Fibroblast of lung (primary cell): ENCODE measurements around the gene WWC1. TPM values are rescaled to one million over a fixed set of nuclear protein-coding genes. Genes with fewer than 3 reads are reported as not detected.
"Not testable (repeated sequence)": the region's sequence is repeated elsewhere in the genome, so short reads cannot be mapped to it uniquely, and the experiment has no call there.

Experiments used
- DNase-seq, 2 donors: peaks; one replicate each; pipeline versions ENCODE4 v3.0.0 to v3.0.0-alpha.2; 2010; ENCODE audit warnings: low read depth in 2 of 2
- H2AFZ ChIP-seq: 2 replicates; pipeline ENCODE4 v1.5.1; 2012; ENCODE audit warnings: low read length, control low read depth, inconsistent platforms
- H3K27ac ChIP-seq: 2 replicates; pipeline ENCODE4 v1.5.1; 2011; ENCODE audit warnings: low read length, control low read depth; ENCODE audit not compliant: insufficient read depth
- H3K27me3 ChIP-seq: 2 replicates; pipeline ENCODE4 v1.5.1; 2011; ENCODE audit warnings: mild to moderate bottlenecking, low read length; ENCODE audit not compliant: control insufficient read depth, insufficient read depth
- H3K36me3 ChIP-seq: 2 replicates; pipeline ENCODE4 v1.5.1; 2011; ENCODE audit warnings: low read length; ENCODE audit not compliant: control insufficient read depth, insufficient read depth
- H3K4me1 ChIP-seq: 2 replicates; pipeline ENCODE4 v1.5.1; 2011; ENCODE audit warnings: low read length; ENCODE audit not compliant: control insufficient read depth, insufficient read depth; ENCODE audit errors: extremely low read depth
- H3K4me2 ChIP-seq: 2 replicates; pipeline ENCODE4 v1.5.1; 2011; ENCODE audit warnings: low read length, control low read depth; ENCODE audit not compliant: insufficient read depth; ENCODE audit errors: extremely low read depth
- H3K4me3 ChIP-seq, 4 experiments: fragments of 200-600 bp in 1 of 4; sonication (generic) in 1 of 4; replicated peaks in 1 of 4; 2 replicates each; pipeline ENCODE4 v1.5.1; 2011 to 2016; ENCODE audit warnings: low read length in 4 of 4, low read depth in 3 of 4, mild to moderate bottlenecking in 3 of 4, control low read depth in 2 of 4, inconsistent platforms in 1 of 4, mixed read lengths in 1 of 4; ENCODE audit not compliant: insufficient read depth in 1 of 4; ENCODE audit errors: control extremely low read depth in 1 of 4
- H3K79me2 ChIP-seq: 2 replicates; pipeline ENCODE4 v1.5.1; 2012; ENCODE audit warnings: mild to moderate bottlenecking, low read length, inconsistent platforms; ENCODE audit not compliant: control insufficient read depth, insufficient read depth
- H3K9ac ChIP-seq: 2 replicates; pipeline ENCODE4 v1.5.1; 2011; ENCODE audit warnings: mild to moderate bottlenecking, low read length, control low read depth; ENCODE audit not compliant: insufficient read depth
- H3K9me3 ChIP-seq: 2 replicates; pipeline ENCODE4 v1.5.1; 2012; ENCODE audit warnings: low read depth, low read length; ENCODE audit not compliant: control insufficient read depth, insufficient read depth
- H4K20me1 ChIP-seq: 2 replicates; pipeline ENCODE4 v1.5.1; 2011; ENCODE audit warnings: low read length; ENCODE audit not compliant: control insufficient read depth, insufficient read depth; ENCODE audit errors: extremely low read depth
- EZH2 ChIP-seq: IDR thresholded peaks from 2 replicates; pipeline ENCODE4 v1.5.1; 2012; ENCODE audit warnings: low read length, control low read depth, mild to moderate bottlenecking; ENCODE audit errors: missing control alignments
- polyA plus RNA-seq, 2 donors: library from polyadenylated mRNA; depleted of rRNA in 1 of 2; stranded (reverse) in 1 of 2; unstranded in 1 of 2; fragments of >200 nt; gene quantifications; 2 replicates each; pipeline ENCODE4 v1.2.1, GENCODE V29; 2011 to 2012; ENCODE audit warnings: missing spikeins in 1 of 2
- total RNA-seq: library from RNA; depleted of rRNA; stranded (reverse); fragments of >200 nt; gene quantifications from 2 replicates; pipeline ENCODE4 v1.2.1, GENCODE V29; 2014
- TF ChIP-seq, protein P1 (sequence below), 2 donors: IDR thresholded peaks in 1 of 2; conservative IDR thresholded peaks in 1 of 2; 1 replicate in 1 of 2; 2 replicates in 1 of 2; pipeline ENCODE4 v1.5.1; 2011 to 2012; ENCODE audit warnings: low read length in 2 of 2, control low read depth in 1 of 2, inconsistent platforms in 1 of 2, low read depth in 1 of 2, mild to moderate bottlenecking in 1 of 2

WWC1 gene
- total and polyA plus RNA-seq, 2 donors (not counting 1 experiment from before 2014, with no cell fraction given) = 2.5 to 3.2 TPM

DNA sequence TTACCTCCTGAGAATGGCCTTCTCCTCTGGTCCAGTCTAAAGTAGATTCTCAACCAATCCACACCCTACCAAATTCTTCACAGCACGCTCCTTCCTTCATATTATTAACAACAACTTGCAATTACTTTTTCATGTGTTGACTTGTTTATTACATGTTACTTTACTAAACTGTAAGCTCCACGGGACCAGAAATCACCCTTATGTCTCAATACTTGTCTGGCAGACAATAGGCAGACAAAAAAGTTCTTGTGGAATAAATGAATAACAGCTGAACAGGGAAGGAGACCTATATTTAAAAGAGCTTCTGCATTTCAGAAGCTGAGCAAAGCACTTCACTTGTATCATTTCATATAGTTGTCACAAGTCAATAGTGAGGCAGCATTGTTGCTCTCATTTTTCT, 5.7 kb upstream of the WWC1 start:
- H3K9me3 ChIP-seq = no peaks in the 10 kb centered on the region
- no peaks in the 10 kb centered on the region for H3K4me1 ChIP-seq
- no peak overlapping the region for H3K4me3 ChIP-seq
- no peak overlapping the region for H3K4me2 ChIP-seq
- no peaks in the 10 kb centered on the region for H3K79me2 ChIP-seq
- H3K9ac ChIP-seq = no peak overlapping the region
- H3K27me3 ChIP-seq = peaks cover 8% of the 10 kb centered on the region
- no peaks in the 10 kb centered on the region for H3K36me3 ChIP-seq
- H3K27ac ChIP-seq = no peak overlapping the region
- H4K20me1 ChIP-seq = no peaks in the 10 kb centered on the region
- no peak overlapping the region for H2AFZ ChIP-seq
- TF ChIP-seq, protein P1, sequence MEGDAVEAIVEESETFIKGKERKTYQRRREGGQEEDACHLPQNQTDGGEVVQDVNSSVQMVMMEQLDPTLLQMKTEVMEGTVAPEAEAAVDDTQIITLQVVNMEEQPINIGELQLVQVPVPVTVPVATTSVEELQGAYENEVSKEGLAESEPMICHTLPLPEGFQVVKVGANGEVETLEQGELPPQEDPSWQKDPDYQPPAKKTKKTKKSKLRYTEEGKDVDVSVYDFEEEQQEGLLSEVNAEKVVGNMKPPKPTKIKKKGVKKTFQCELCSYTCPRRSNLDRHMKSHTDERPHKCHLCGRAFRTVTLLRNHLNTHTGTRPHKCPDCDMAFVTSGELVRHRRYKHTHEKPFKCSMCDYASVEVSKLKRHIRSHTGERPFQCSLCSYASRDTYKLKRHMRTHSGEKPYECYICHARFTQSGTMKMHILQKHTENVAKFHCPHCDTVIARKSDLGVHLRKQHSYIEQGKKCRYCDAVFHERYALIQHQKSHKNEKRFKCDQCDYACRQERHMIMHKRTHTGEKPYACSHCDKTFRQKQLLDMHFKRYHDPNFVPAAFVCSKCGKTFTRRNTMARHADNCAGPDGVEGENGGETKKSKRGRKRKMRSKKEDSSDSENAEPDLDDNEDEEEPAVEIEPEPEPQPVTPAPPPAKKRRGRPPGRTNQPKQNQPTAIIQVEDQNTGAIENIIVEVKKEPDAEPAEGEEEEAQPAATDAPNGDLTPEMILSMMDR (conservative IDR thresholded peaks at IDR 0.05 in 1 of 2, IDR thresholded peaks at IDR 0.05 in 1 of 2; ENCODE audit: low read depth in 1 of 2, low read length in 2 of 2) = no peak
- no peak for TF ChIP-seq EZH2
- no peak for DNase-seq

DNA sequence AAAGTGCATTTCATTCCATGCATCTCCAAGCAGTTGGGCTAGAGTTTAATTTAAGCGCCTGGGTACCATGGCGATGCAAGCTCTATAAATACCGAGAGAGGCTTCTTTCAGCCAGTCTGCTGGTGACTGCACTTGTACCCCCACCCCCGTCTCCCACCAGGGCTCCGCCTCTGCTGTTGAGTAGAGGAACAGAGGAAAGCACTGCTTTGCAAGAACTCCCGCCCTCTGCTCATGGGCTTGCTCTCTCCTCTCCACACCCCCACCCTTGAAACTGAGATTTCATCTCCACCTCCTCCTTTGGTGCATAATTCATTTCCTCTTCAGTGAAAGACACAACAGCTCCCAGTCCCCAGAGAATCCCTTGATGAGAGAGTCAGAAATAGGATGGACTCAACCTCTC, 5.1 kb upstream of the WWC1 start:
- DNase-seq = no peak

DNA sequence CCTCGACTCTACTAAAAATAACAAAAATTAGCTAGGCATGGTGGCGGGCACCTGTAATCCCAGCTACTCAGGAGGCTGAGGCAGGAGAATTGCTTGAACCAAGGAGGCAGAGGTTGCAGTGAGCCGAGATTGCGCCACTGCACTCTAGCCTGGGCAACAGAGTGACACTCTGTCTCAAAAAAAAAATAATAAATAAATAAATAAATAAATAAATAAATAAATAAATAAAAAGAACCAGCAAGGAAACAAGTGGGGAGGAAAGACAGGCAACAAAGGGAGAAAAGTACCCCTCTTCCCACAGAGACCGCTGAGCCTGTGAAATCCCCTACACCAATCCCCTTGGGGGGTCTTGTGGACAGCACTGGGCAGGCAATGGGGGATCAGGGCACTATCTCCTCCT, 4.6 kb upstream of the WWC1 start:
- not testable (repeated sequence) for H3K9ac ChIP-seq, H3K79me2 ChIP-seq, H3K9me3 ChIP-seq, H3K27me3 ChIP-seq, H3K4me1 ChIP-seq, DNase-seq, H3K27ac ChIP-seq, H4K20me1 ChIP-seq, H3K4me3 ChIP-seq, H2AFZ ChIP-seq, H3K36me3 ChIP-seq, H3K4me2 ChIP-seq

More for the DNA sequence above, 5.1 kb upstream of the WWC1 start:
- Histone ChIP-seq H2AFZ (no peak overlapping the region), H3K36me3 (no peaks in the 10 kb centered on the region), H4K20me1 (no peaks in the 10 kb centered on the region), H3K27me3 (peaks cover 8% of the 10 kb centered on the region), H3K27ac (no peak overlapping the region), H3K4me2 (no peak overlapping the region), H3K9me3 (no peaks in the 10 kb centered on the region), H3K4me3 (no peak overlapping the region), H3K4me1 (no peaks in the 10 kb centered on the region), H3K9ac (no peak overlapping the region), H3K79me2 (no peaks in the 10 kb centered on the region)
- TF ChIP-seq EZH2 = no peak
- TF ChIP-seq, protein P1 (conservative IDR thresholded peaks at IDR 0.05 in 1 of 2, IDR thresholded peaks at IDR 0.05 in 1 of 2; ENCODE audit: low read depth in 1 of 2, low read length in 2 of 2) = no peak
